ENCODE data around the gene DCHS2.

DNA sequence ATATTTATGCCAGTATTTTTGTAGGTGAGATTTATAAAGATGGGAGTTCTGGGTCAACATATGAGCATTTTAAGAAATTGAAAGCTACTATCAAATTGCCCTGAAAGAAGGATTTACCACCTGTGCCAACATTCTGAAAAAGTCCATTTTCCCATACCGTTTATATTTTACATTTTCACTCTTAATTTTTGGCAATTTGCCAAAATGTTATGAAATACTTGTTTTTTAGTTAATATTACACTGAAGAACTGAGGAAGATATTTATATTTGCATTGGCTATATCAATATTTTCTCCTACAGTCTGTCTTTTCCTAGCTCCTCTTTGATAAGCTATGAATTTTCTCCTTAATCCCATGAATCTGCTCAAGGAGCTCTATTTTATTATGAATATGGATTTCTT is 52.4 kb downstream of the DCHS2 start:
- TF ChIP-seq POLR2A (IDR thresholded peaks at IDR 0.05) (no peak), EP300 (IDR thresholded peaks at IDR 0.05) (no peak), POLR2AphosphoS5 (IDR thresholded peaks at IDR 0.05) (no peak)
- TF ChIP-seq, protein P1, sequence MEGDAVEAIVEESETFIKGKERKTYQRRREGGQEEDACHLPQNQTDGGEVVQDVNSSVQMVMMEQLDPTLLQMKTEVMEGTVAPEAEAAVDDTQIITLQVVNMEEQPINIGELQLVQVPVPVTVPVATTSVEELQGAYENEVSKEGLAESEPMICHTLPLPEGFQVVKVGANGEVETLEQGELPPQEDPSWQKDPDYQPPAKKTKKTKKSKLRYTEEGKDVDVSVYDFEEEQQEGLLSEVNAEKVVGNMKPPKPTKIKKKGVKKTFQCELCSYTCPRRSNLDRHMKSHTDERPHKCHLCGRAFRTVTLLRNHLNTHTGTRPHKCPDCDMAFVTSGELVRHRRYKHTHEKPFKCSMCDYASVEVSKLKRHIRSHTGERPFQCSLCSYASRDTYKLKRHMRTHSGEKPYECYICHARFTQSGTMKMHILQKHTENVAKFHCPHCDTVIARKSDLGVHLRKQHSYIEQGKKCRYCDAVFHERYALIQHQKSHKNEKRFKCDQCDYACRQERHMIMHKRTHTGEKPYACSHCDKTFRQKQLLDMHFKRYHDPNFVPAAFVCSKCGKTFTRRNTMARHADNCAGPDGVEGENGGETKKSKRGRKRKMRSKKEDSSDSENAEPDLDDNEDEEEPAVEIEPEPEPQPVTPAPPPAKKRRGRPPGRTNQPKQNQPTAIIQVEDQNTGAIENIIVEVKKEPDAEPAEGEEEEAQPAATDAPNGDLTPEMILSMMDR (IDR thresholded peaks at IDR 0.05), result no peak

Data from suprapubic skin (tissue), 4 donors.